HepG2 (cell line): ENCODE data around the gene TNS1.

Experiments
- CSRNP1 ChIP-seq: sonication (generic); formaldehyde crosslinking; IDR thresholded peaks from 2 replicates; pipeline ENCODE4 v1.8.1; 2023; ENCODE audit warnings: mild to moderate bottlenecking, missing genetic modification reagents
- CTCF ChIP-seq: sonication (generic); formaldehyde crosslinking; IDR thresholded peaks from 2 replicates; pipeline ENCODE4 v1.5.0; 2020; ENCODE audit warnings: mild to moderate bottlenecking, missing genetic modification reagents, moderate library complexity
- MLXIP ChIP-seq: sonication (generic); formaldehyde crosslinking; IDR thresholded peaks from 2 replicates; pipeline ENCODE4 v1.9.0; 2021; ENCODE audit warnings: missing genetic modification reagents, borderline replicate concordance
- SMAD1 ChIP-seq: sonication (generic); formaldehyde crosslinking; IDR thresholded peaks from 2 replicates; pipeline ENCODE4 v1.4.0; 2020; ENCODE audit warnings: missing genetic modification reagents, low read depth, mild to moderate bottlenecking, borderline replicate concordance
- SNRNP70 ChIP-seq: fragments of 200-400 bp; formaldehyde crosslinking; IDR thresholded peaks from 2 replicates; pipeline ENCODE4 v1.6.1; 2017; ENCODE audit warnings: mild to moderate bottlenecking, low read depth, low read length, moderate library complexity

GRCh38 chr2:217937446-217937845 lies 65.3 kb downstream of the TNS1 start:
- TF ChIP-seq SMAD1 (CRISPR knock-in tag) (no peak), SNRNP70 (no peak), CSRNP1 (no peak), MLXIP (CRISPR knock-in tag) (no peak), CTCF (CRISPR knock-in tag) (no peak)
